ENCODE measurements around the gene PCSK7. TPM values are rescaled to one million over a fixed set of nuclear protein-coding genes. Genes with fewer than 3 reads are reported as not detected.

PCSK7 gene
- total and polyA plus RNA-seq, 2 of the 4 experiments (the other 2 are of a cell fraction), result 35.8 to 54.3 TPM

GRCh38 chr11:117195761-117196160 is 36.1 kb downstream of the PCSK7 start:
- no peak overlapping the region for H2AK9ac ChIP-seq (replicated peaks; ENCODE audit: low read depth, low read length, poor library complexity)
- no peak overlapping the region for H4K5ac ChIP-seq (ENCODE audit: low read depth, low read length)
- H2BK15ac ChIP-seq (ENCODE audit: low read depth, low read length), result no peak overlapping the region
- no peak overlapping the region for H3K4me3 ChIP-seq (ENCODE audit: insufficient read depth, low read depth, low read length)
- no peak overlapping the region for H4K8ac ChIP-seq (ENCODE audit: low read depth in 2 of 2, low read length in 2 of 2)
- no TSS peak for BruUV-seq (replicated peaks)
- peaks cover 12% of the 10 kb centered on the region for H4K20me1 ChIP-seq (ENCODE audit: insufficient read depth, low read length)
- H3K14ac ChIP-seq (replicated peaks; ENCODE audit: low read depth, low read length), result no peak overlapping the region
- no peak overlapping the region for H3K9ac ChIP-seq (ENCODE audit: low read depth, low read length)
- no peak overlapping the region for H2BK5ac ChIP-seq (ENCODE audit: low read depth, low read length, poor library complexity, severe bottlenecking)
- H3K27me3 ChIP-seq (ENCODE audit: control insufficient read depth, insufficient read depth, low read length), result no peaks in the 10 kb centered on the region
- H3K9me1 ChIP-seq (ENCODE audit: insufficient read depth, low read length), result peaks cover 13% of the 10 kb centered on the region
- TF ChIP-seq MXI1 (IDR thresholded peaks at IDR 0.05; ENCODE audit: borderline replicate concordance, low read depth, low read length), result no peak
- no peak for TF ChIP-seq BHLHE40 (IDR thresholded peaks at IDR 0.05; ENCODE audit: low read depth, low read length)
- ChIA-PET CTCF (no interaction called here), POLR2A (ENCODE audit: unreplicated experiment) (interaction anchor here (1.1 kb wide), 1 partner anchor 16 kb away, joined by 4 read pairs; no protein-coding TSS in a partner anchor)
- 92% methylated on average over 15 of the region's 19 CpGs; no CpG with 5 or more reads in 1 of the 2 experiments for WGBS, 2 experiments (ENCODE audit: extremely low coverage in 2 of 2, insufficient read length in 1 of 2)
- in situ Hi-C loops (cut with MboI; ENCODE audit: low sequenced_read_pairs), result no loop called here
- no peak overlapping the region for H2AFZ ChIP-seq (replicated peaks; ENCODE audit: low read length, poor library complexity)
- H3K9me3 ChIP-seq (ENCODE audit: control insufficient read depth, insufficient read depth, low read length), result no peaks in the 10 kb centered on the region
- no peak overlapping the region for H3K27ac ChIP-seq (ENCODE audit: insufficient read depth, low read length)
- no peak overlapping the region for H3K4ac ChIP-seq (ENCODE audit: low read depth, low read length)
- H3K56ac ChIP-seq (ENCODE audit: extremely low read depth, insufficient read depth, low read length), result no peak overlapping the region
- no peak for ATAC-seq (ENCODE audit: low read depth)
- H3K36me3 ChIP-seq (ENCODE audit: control insufficient read depth, insufficient read depth, low read length), result peaks cover 30% of the 10 kb centered on the region
- no peak overlapping the region for H3K23ac ChIP-seq (ENCODE audit: low read depth, low read length)
- peaks cover 10 to 23% of the 10 kb centered on the region in 2 experiments; a peak in 3 of 4 replicates for H3K79me1 ChIP-seq (ENCODE audit: low read depth in 1 of 2, low read length in 2 of 2)
- peaks cover 13% of the 10 kb centered on the region for H3K4me1 ChIP-seq (ENCODE audit: control insufficient read depth, insufficient read depth, low read length)
- H3K4me2 ChIP-seq (ENCODE audit: low read depth, low read length), result no peak overlapping the region
- DNase-seq, result no peak
- H2BK120ac ChIP-seq (ENCODE audit: low read depth, low read length), result no peak overlapping the region
- H2BK20ac ChIP-seq (ENCODE audit: low read depth, low read length), result no peak overlapping the region
- intact Hi-C loops (cut with micrococcal nuclease), result no loop called here
- no peak overlapping the region for H3K18ac ChIP-seq (ENCODE audit: low read depth, low read length)
- dilution Hi-C loops (cut with HindIII; ENCODE audit: low sequenced_read_pairs, unreplicated experiment), result no loop called here
- no peak overlapping the region for H2AK5ac ChIP-seq (ENCODE audit: low read depth, low read length)
- H4K91ac ChIP-seq (ENCODE audit: insufficient read depth, low read depth, low read length), result no peak overlapping the region
